ENCODE data around the gene ADAM8. TPM values are rescaled to one million over a fixed set of nuclear protein-coding genes. Genes with fewer than 3 reads are reported as not detected.
A peak's percentile ranks its signal among the peaks of the same experiment; 100 is the strongest.

Gene ADAM8
- total and polyA plus RNA-seq, 2 of the 8 experiments (the other 6 are each of a cell fraction or from before 2014, with no cell fraction given): 4.6 TPM

- Histone ChIP-seq H3K4me1 (replicated peaks in 1 of 4; ENCODE audit: control insufficient read depth in 3 of 4, insufficient read depth in 4 of 4, low read length in 3 of 4) (peaks cover 0 to 13% (median 7%) of the 10 kb centered on the region in 4 experiments; a peak in 5 of 7 replicates), H3K27ac (ENCODE audit: low read depth, low read length) (no peak overlapping the region), H4K8ac (ENCODE audit: extremely low read depth, insufficient read depth, low read length) (no peak overlapping the region; the same call in 1 of the 2 replicates), H2AK5ac (ENCODE audit: low read depth, low read length) (no peak overlapping the region), H3K4me3 (ENCODE audit: extremely low read depth in 1 of 4, insufficient read depth in 2 of 4, low read depth in 3 of 4, low read length in 4 of 4) (no peak overlapping the region), H3K27me3 (replicated peaks in 1 of 4; ENCODE audit: control insufficient read depth in 3 of 4, extremely low read depth in 1 of 4, insufficient read depth in 3 of 4, low read length in 3 of 4) (no peaks in the 10 kb centered on the region; a peak in 3 of 7 replicates), H2BK5ac (ENCODE audit: low read depth, low read length) (no peak overlapping the region), H3K9me3 (ENCODE audit: insufficient read depth in 2 of 2, low read depth in 1 of 2, low read length in 1 of 2) (no peaks in the 10 kb centered on the region), H3K18ac (ENCODE audit: extremely low read depth, low read length) (no peak overlapping the region), H2BK20ac (ENCODE audit: low read length) (peak overlapping the region; percentile 32; the same call in 1 of the 2 replicates), H3K14ac (ENCODE audit: insufficient read length) (no peak overlapping the region), H2BK12ac (ENCODE audit: low read depth, low read length) (peak overlapping the region; percentile 75; the same call in 1 of the 2 replicates), H2BK15ac (ENCODE audit: low read length) (peak overlapping the region; percentile 29; the same call in 1 of the 2 replicates), H3K79me1 (ENCODE audit: low read depth, low read length) (0 out of 2 replicates have a peak, but pooled peaks cover 2% of the 10 kb centered on the region), H4K20me1 (replicated peaks in 1 of 2; ENCODE audit: control insufficient read depth in 1 of 2, insufficient read depth in 2 of 2, low read length in 2 of 2) (peaks cover 0 to 5% of the 10 kb centered on the region in 2 experiments), H3K56ac (replicated peaks; ENCODE audit: insufficient read length, low read depth, low read length) (no peak overlapping the region), H2AFZ (ENCODE audit: low read length) (no peak overlapping the region), H3K4ac (replicated peaks; ENCODE audit: insufficient read length, low read depth, low read length) (no peak overlapping the region), H3K23ac (ENCODE audit: insufficient read length) (no peak overlapping the region), H3K79me2 (ENCODE audit: control insufficient read depth in 1 of 2, insufficient read depth in 2 of 2, low read length in 2 of 2) (no peaks in the 10 kb centered on the region), H3K9ac (replicated peaks in 1 of 4; ENCODE audit: extremely low read depth in 1 of 4, low read depth in 3 of 4, low read length in 3 of 4) (no peak overlapping the region), H2BK120ac (replicated peaks; ENCODE audit: low read depth, low read length) (no peak overlapping the region), H4K91ac (replicated peaks; ENCODE audit: insufficient read length, low read length) (no peak overlapping the region), H3K4me2 (ENCODE audit: insufficient read depth in 1 of 2, low read depth in 2 of 2, low read length in 2 of 2) (no peak overlapping the region), H3K36me3 (ENCODE audit: control insufficient read depth in 2 of 4, insufficient read depth in 4 of 4, low read length in 3 of 4) (no peaks in the 10 kb centered on the region), H3K23me2 (ENCODE audit: low read depth, low read length) (0 out of 2 replicates have a peak, but pooled peaks cover 1% of the 10 kb centered on the region), H4K5ac (ENCODE audit: insufficient read length, low read depth, low read length) (no peak overlapping the region)
- no peak for FAIRE-seq
- POLR2A ChIA-PET (ENCODE audit: partially characterized antibody): no interaction called here
- 91% methylated on average over 11 of the region's 11 CpGs; no CpG with 5 or more reads in 1 of the 2 experiments for WGBS, 2 experiments (ENCODE audit: extremely low coverage in 1 of 2, insufficient coverage in 1 of 2, insufficient read length in 1 of 2, insufficient replicate concordance in 2 of 2, low coverage in 1 of 2, low lambda C conversion rate in 2 of 2, missing lambda C conversion rate in 1 of 2)
- no peak for TF ChIP-seq SIN3A (conservative IDR thresholded peaks at IDR 0.05 in 1 of 2, IDR thresholded peaks at IDR 0.05 in 1 of 2; ENCODE audit: low read depth in 1 of 2, low read length in 2 of 2)
- no peak for TF ChIP-seq EP300 (IDR thresholded peaks at IDR 0.05; ENCODE audit: borderline replicate concordance in 1 of 2, low read depth in 2 of 2, low read length in 2 of 2)
- no peak for TF ChIP-seq MAX (IDR thresholded peaks at IDR 0.05)
- no peak for TF ChIP-seq RFX5 (IDR thresholded peaks at IDR 0.05; ENCODE audit: borderline replicate concordance, low read depth, low read length)
- no peak for TF ChIP-seq ASH2L (IDR thresholded peaks at IDR 0.05; ENCODE audit: low read length)
- no peak for TF ChIP-seq TBP (IDR thresholded peaks at IDR 0.05; ENCODE audit: low read depth, low read length)
- TF ChIP-seq HDAC2 (IDR thresholded peaks at IDR 0.05; ENCODE audit: borderline replicate concordance in 1 of 2, low read depth in 2 of 2, low read length in 2 of 2): no peak
- no peak for TF ChIP-seq SP2 (IDR thresholded peaks at IDR 0.05; ENCODE audit: low read length)
- no peak for TF ChIP-seq BRCA1 (IDR thresholded peaks at IDR 0.05; ENCODE audit: low read depth, low read length)
- TF ChIP-seq CTBP2 (IDR thresholded peaks at IDR 0.05; ENCODE audit: borderline replicate concordance, insufficient read depth, insufficient read length, low read length): no peak
- CTCF ChIA-PET (ENCODE audit: partially characterized antibody): interaction anchor here (0.7 to 0.9 kb wide), 2 partner anchors 9 to 17 kb away, joined by 3 read pairs; no protein-coding TSS in a partner anchor
- DNase-seq (ENCODE audit: low read depth in 1 of 2, low spot score in 2 of 2): no peak
These were observed 26.5 kb downstream of the ADAM8 start for GRCh38 chr10:133249975-133250754.
